A549 (cell line): Measurements from ENCODE around the gene SLC25A39.

Experiments
- CBX2 ChIP-seq: fragments of 200-600 bp; sonication (generic); IDR thresholded peaks from 2 replicates; pipeline ENCODE4 v1.6.1; 2016; ENCODE audit warnings: low read depth, mild to moderate bottlenecking, borderline replicate concordance
- CBX8 ChIP-seq: fragments of 200-600 bp; sonication (generic); IDR thresholded peaks from 2 replicates; pipeline ENCODE4 v1.6.1; 2016
- CHD2 ChIP-seq: fragments of 150-350 bp; IDR thresholded peaks from 2 replicates; pipeline ENCODE4 v1.6.1; 2014; ENCODE audit warnings: low read length; ENCODE audit not compliant: partially characterized antibody
- CTCF ChIP-seq: fragments of >200 bp; sonication (Bioruptor Twin); formaldehyde crosslinking; IDR thresholded peaks from 3 replicates; pipeline ENCODE4 v1.5.1; 2016
- EHMT2 ChIP-seq: fragments of 200-600 bp; sonication (generic); IDR thresholded peaks from 2 replicates; pipeline ENCODE4 v1.6.1; 2016; ENCODE audit warnings: antibody characterized with exemption, low read depth, mild to moderate bottlenecking, moderate library complexity
- EP300 ChIP-seq, 2 experiments: fragments of >200 bp; sonication (Bioruptor Twin); formaldehyde crosslinking; IDR thresholded peaks; 2 replicates in 1 of 2; 3 replicates in 1 of 2; pipeline ENCODE4 v1.6.1; 2016 to 2017
- HMGXB4 ChIP-seq: fragments of 250-450 bp; sonication (Bioruptor Pico); IDR thresholded peaks from 2 replicates; pipeline ENCODE4 v1.5.0; 2021; ENCODE audit warnings: mild to moderate bottlenecking, moderate library complexity, borderline replicate concordance
- MAX ChIP-seq: IDR thresholded peaks from 2 replicates; pipeline ENCODE4 v1.6.1; 2012
- MYC ChIP-seq: IDR thresholded peaks from 2 replicates; pipeline ENCODE4 v1.6.1; 2012; ENCODE audit warnings: mild to moderate bottlenecking, inconsistent platforms, low read length, improper control_type of control experiment, borderline replicate concordance
- PHF8 ChIP-seq: fragments of 200-600 bp; sonication (generic); IDR thresholded peaks from 2 replicates; pipeline ENCODE4 v1.6.1; 2016; ENCODE audit warnings: low read depth, mild to moderate bottlenecking, antibody characterized with exemption, moderate library complexity, borderline replicate concordance
- RNF2 ChIP-seq: fragments of 200-600 bp; sonication (generic); IDR thresholded peaks from 2 replicates; pipeline ENCODE4 v1.6.1; 2016; ENCODE audit warnings: low read depth, mild to moderate bottlenecking, antibody characterized with exemption, moderate library complexity, borderline replicate concordance
- SMC3 ChIP-seq: fragments of >200 bp; sonication (Bioruptor Twin); formaldehyde crosslinking; IDR thresholded peaks from 3 replicates; pipeline ENCODE4 v1.6.1; 2018; ENCODE audit warnings: inconsistent platforms
- TP53 ChIP-seq: fragments of 250-450 bp; sonication (Bioruptor Pico); IDR thresholded peaks from 2 replicates; pipeline ENCODE4 v1.5.0; 2021; ENCODE audit warnings: mild to moderate bottlenecking, moderate library complexity
- USF2 ChIP-seq: fragments of 450-650 bp; IDR thresholded peaks from 2 replicates; pipeline ENCODE4 v1.6.1; 2014; ENCODE audit warnings: antibody characterized with exemption

- TF ChIP-seq CHD2 (no peak), PHF8 (no peak), CTCF (no peak), SMC3 (no peak), EP300 (IDR thresholded peaks at IDR 0.05) (no peak), RNF2 (no peak), TP53 (CRISPR knock-in tag) (no peak), CBX2 (no peak), CBX8 (no peak), EHMT2 (no peak), HMGXB4 (CRISPR knock-in tag) (no peak), USF2 (no peak), MYC (no peak), MAX (no peak)
Observed at GRCh38 chr17:44277976-44278375, 46.6 kb downstream of the SLC25A39 start.
